Gastrocnemius medialis (tissue), 4 donors: ENCODE data around the gene NEK9. TPM values are rescaled to one million over a fixed set of nuclear protein-coding genes. Genes with fewer than 3 reads are reported as not detected.

ENCODE experiments used
- ATAC-seq, 2 donors: fragments of 150-250 bp; one replicate each; pipeline ENCODE4 v1.9.1; 2016
- DNase-seq, 2 donors: peaks; one replicate each; pipeline ENCODE4 v3.0.0-alpha.2; 2019
- H3K27ac ChIP-seq, 4 donors: fragments of 200-600 bp; sonication (generic); 1 replicate in 1 of 4; 2 replicates in 3 of 4; pipeline ENCODE4 v1.5.1; 2016 to 2018; ENCODE audit warnings: mild to moderate bottlenecking in 2 of 4, moderate library complexity in 1 of 4
- H3K27me3 ChIP-seq, 3 donors: fragments of 200-600 bp; sonication (generic) in 2 of 3; 1 replicate in 1 of 3; 2 replicates in 2 of 3; pipeline versions ENCODE4 v1.5.1 to v1.6.0; 2016 to 2019; ENCODE audit warnings: mild to moderate bottlenecking in 1 of 3, moderate library complexity in 1 of 3
- H3K36me3 ChIP-seq, 2 donors: fragments of 200-600 bp; sonication (generic) in 1 of 2; one replicate each; pipeline ENCODE4 v1.5.1; 2017 to 2018
- H3K4me1 ChIP-seq, 2 donors: fragments of 200-600 bp; sonication (generic) in 1 of 2; one replicate each; pipeline ENCODE4 v1.5.1; 2016 to 2017; ENCODE audit warnings: mild to moderate bottlenecking in 2 of 2
- H3K4me3 ChIP-seq, 4 donors: fragments of 200-600 bp; sonication (generic) in 3 of 4; 1 replicate in 1 of 4; 2 replicates in 3 of 4; pipeline ENCODE4 v1.5.1; 2016 to 2019; ENCODE audit warnings: mild to moderate bottlenecking in 2 of 4
- H3K9me3 ChIP-seq, 3 donors: fragments of 200-600 bp; sonication (generic) in 2 of 3; 1 replicate in 1 of 3; 2 replicates in 2 of 3; pipeline ENCODE4 v1.5.1; 2016 to 2019
- POLR2A ChIP-seq, 2 donors: fragments of 450-650 bp; IDR thresholded peaks; one replicate each; pipeline ENCODE4 v1.6.1; 2017; ENCODE audit warnings: antibody characterized with exemption in 2 of 2, mild to moderate bottlenecking in 2 of 2, moderate library complexity in 2 of 2
- in situ Hi-C, 4 donors: fragments of 200-750 bp; cut with MboI; loops; one replicate each; pipeline versions ENCODE4 v1.15.0 to v1.8.0; 2017; ENCODE audit warnings: low sequenced_read_pairs in 4 of 4
- intact Hi-C: fragments of 100-400 bp; cut with DNase I; formaldehyde crosslinking; loops from one replicate; pipeline ENCODE4 v1.15.1; 2023; ENCODE audit warnings: low total_unique reads
- total RNA-seq, 4 donors: library from RNA; depleted of rRNA; stranded (reverse); fragments of >200 nt; gene quantifications; one replicate each; pipeline versions ENCODE4 v1.1.0 to v1.2.3, GENCODE V29; 2016
- TF ChIP-seq, protein P1 (sequence below), 5 experiments: fragments of 450-650 bp in 3 of 5; fragments of 200-600 bp in 2 of 5; sonication (generic) in 2 of 5; IDR thresholded peaks in 4 of 5; conservative IDR thresholded peaks in 1 of 5; 1 replicate in 4 of 5; 2 replicates in 1 of 5; pipeline ENCODE4 v1.5.1; 2016 to 2019; ENCODE audit warnings: antibody characterized with exemption in 5 of 5, mild to moderate bottlenecking in 3 of 5, moderate library complexity in 3 of 5

The NEK9 gene
- total RNA-seq, 4 donors from 2014 or later = 36.3 to 93.2 (median 42.6) TPM

DNA sequence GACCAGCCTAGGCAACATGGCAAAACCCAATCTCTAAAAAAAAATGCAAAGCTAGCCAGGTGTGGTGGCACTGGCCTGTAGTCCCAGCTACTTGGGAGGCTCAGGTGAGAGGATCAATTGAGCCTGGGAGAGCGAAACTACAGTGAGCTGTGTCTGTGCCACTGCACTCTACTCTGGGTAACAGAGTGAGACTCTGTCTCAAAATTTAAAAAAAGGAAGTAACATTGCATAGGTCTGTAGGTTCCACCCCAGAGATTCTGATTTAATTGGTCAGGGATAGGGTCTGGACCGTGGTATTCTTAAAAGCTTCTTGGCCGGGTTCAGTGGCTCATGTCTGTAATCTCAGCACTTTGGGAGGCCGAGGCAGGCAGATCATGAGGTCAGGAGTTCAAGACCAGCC lies 31.2 kb downstream of the NEK9 start:
- Histone ChIP-seq H3K9me3 (no peaks in the 10 kb centered on the region), H3K27me3 (no peaks in the 10 kb centered on the region), H3K4me3 (no peak overlapping the region), H3K4me1 (peaks cover 31 to 34% of the 10 kb centered on the region in 2 donors), H3K27ac (no peak overlapping the region), H3K36me3 (peaks cover 0 to 71% of the 10 kb centered on the region in 2 donors)
- intact Hi-C loops (no loop called here), in situ Hi-C loops (loop anchor here in 2 of 4 donors (25.0 kb wide), 1 partner anchor 158 kb away; no protein-coding TSS in a partner anchor)
- no peak for ATAC-seq
- no peak for DNase-seq
- TF ChIP-seq, protein P1, sequence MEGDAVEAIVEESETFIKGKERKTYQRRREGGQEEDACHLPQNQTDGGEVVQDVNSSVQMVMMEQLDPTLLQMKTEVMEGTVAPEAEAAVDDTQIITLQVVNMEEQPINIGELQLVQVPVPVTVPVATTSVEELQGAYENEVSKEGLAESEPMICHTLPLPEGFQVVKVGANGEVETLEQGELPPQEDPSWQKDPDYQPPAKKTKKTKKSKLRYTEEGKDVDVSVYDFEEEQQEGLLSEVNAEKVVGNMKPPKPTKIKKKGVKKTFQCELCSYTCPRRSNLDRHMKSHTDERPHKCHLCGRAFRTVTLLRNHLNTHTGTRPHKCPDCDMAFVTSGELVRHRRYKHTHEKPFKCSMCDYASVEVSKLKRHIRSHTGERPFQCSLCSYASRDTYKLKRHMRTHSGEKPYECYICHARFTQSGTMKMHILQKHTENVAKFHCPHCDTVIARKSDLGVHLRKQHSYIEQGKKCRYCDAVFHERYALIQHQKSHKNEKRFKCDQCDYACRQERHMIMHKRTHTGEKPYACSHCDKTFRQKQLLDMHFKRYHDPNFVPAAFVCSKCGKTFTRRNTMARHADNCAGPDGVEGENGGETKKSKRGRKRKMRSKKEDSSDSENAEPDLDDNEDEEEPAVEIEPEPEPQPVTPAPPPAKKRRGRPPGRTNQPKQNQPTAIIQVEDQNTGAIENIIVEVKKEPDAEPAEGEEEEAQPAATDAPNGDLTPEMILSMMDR (IDR thresholded peaks at IDR 0.05 in 4 of 5, conservative IDR thresholded peaks at IDR 0.05 in 1 of 5) = no peak
- TF ChIP-seq POLR2A (IDR thresholded peaks at IDR 0.05) = no peak

DNA sequence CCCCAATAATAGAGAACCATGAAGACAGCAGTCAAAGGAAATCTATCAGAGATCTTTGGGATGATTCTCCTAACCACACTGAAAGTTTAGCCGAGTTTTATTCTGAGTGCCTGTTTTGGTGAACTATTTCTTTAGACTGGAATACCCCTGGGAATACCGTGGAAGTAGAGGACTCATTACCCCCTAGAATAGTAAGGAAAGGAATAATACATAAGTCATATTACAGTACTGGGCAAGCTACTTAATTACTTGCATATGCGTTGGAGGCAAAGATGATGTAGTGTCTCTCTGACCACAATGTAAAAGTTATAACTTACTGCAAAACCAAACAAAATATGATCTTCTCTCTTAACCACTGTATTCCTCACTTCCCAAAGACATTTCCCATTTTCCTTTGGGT lies 32.0 kb downstream of the NEK9 start:
- no peak overlapping the region for H3K27ac ChIP-seq
- no peak for DNase-seq
- peaks cover 31 to 34% of the 10 kb centered on the region in 2 donors for H3K4me1 ChIP-seq
- in situ Hi-C loops = loop anchor here in 2 of 4 donors (25.0 kb wide), 1 partner anchor 158 kb away; no protein-coding TSS in a partner anchor
- ATAC-seq = no peak
- H3K27me3 ChIP-seq = no peaks in the 10 kb centered on the region
- peaks cover 0 to 72% of the 10 kb centered on the region in 2 donors for H3K36me3 ChIP-seq
- no peak overlapping the region for H3K4me3 ChIP-seq
- intact Hi-C loops = no loop called here
- TF ChIP-seq POLR2A (IDR thresholded peaks at IDR 0.05) = no peak
- TF ChIP-seq, protein P1 (IDR thresholded peaks at IDR 0.05 in 4 of 5, conservative IDR thresholded peaks at IDR 0.05 in 1 of 5) = no peak
- H3K9me3 ChIP-seq = no peaks in the 10 kb centered on the region

DNA sequence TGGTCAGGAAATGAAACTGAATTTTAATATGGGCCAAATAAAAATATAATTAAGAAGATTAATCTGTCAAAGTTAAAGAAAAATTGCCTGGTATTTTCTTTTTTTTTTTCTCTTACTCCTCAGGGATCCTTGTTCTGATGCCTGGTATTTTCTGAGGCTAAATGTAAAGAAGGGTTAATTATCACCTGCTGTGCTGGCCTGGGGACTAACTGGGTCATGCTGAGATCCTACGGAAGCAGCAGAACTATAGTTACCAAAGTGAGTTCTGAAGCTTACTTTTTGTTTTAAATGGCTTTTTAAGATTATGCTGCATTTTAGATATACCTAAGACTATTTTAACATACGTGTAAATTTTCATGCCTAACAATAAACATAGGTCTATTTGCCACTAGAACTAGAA lies 34.1 kb downstream of the NEK9 start:
- Histone ChIP-seq H3K4me3 (no peak overlapping the region), H3K36me3 (peaks cover 0 to 70% of the 10 kb centered on the region in 2 donors), H3K9me3 (no peaks in the 10 kb centered on the region), H3K4me1 (peaks cover 14 to 17% of the 10 kb centered on the region in 2 donors), H3K27ac (no peak overlapping the region), H3K27me3 (no peaks in the 10 kb centered on the region)
- ATAC-seq = no peak
- DNase-seq = no peak
- in situ Hi-C loops = loop anchor here in 2 of 4 donors (25.0 kb wide), 1 partner anchor 155 kb away; no protein-coding TSS in a partner anchor
- TF ChIP-seq POLR2A (IDR thresholded peaks at IDR 0.05) = no peak
- TF ChIP-seq, protein P1 (IDR thresholded peaks at IDR 0.05 in 4 of 5, conservative IDR thresholded peaks at IDR 0.05 in 1 of 5) = no peak
- intact Hi-C loops = no loop called here

DNA sequence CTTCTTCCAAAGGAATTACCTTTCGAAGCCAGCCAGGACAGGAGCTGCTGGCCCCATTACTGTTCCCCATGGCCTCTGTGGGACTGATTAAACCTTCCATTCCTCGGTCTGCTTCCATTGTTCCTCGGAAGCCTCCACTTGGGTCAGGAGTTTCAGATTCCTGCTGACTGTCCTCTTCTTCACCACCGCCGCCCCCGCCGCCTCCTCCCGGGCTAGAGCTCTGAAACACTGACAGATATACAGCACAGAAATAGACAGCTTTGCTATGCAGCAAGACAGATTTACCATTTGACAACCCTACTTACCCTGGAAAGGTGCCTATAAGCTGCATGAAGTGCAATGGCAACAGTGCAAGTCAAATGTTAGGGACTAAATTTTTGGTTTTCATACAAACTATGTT lies 35.6 kb downstream of the NEK9 start:
- H3K9me3 ChIP-seq = no peaks in the 10 kb centered on the region
- intact Hi-C loops (no loop called here), in situ Hi-C loops (loop anchor here in 2 of 4 donors (25.0 kb wide), 1 partner anchor 154 kb away; no protein-coding TSS in a partner anchor)
- H3K4me1 ChIP-seq = peaks cover 0 to 4% of the 10 kb centered on the region in 2 donors
- H3K27ac ChIP-seq = no peak overlapping the region
- ATAC-seq (no peak), DNase-seq (no peak)
- TF ChIP-seq POLR2A (IDR thresholded peaks at IDR 0.05) = no peak
- TF ChIP-seq, protein P1 (IDR thresholded peaks at IDR 0.05 in 4 of 5, conservative IDR thresholded peaks at IDR 0.05 in 1 of 5) = no peak
- peaks cover 0 to 75% of the 10 kb centered on the region in 2 donors for H3K36me3 ChIP-seq
- H3K27me3 ChIP-seq = no peaks in the 10 kb centered on the region
- no peak overlapping the region for H3K4me3 ChIP-seq

DNA sequence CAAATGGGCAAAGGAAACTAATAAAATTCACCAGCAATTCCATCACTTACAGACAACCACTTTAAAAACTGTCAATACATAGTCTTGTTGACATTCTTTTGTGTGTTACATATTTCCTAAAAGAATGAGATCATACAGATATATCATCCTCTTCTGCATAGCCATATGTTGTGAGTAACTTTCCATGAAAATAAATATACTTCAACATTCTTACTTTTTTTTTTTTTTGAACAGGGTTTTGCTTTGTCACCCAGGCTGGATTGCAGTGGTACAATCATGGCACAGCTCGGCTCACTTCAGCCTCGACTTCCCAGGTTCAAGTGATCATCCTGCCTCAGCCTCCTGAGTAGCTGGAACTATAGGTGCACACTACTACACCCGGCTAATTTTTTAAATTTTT lies 36.5 kb downstream of the NEK9 start:
- no peak for TF ChIP-seq POLR2A (IDR thresholded peaks at IDR 0.05)
- TF ChIP-seq, protein P1 (IDR thresholded peaks at IDR 0.05 in 4 of 5, conservative IDR thresholded peaks at IDR 0.05 in 1 of 5) = no peak

More for the DNA sequence above, 36.5 kb downstream of the NEK9 start:
- Histone ChIP-seq H3K9me3 (no peaks in the 10 kb centered on the region), H3K27me3 (no peaks in the 10 kb centered on the region), H3K36me3 (peaks cover 0 to 75% of the 10 kb centered on the region in 2 donors), H3K4me1 (peaks cover 0 to 8% of the 10 kb centered on the region in 2 donors), H3K4me3 (no peak overlapping the region), H3K27ac (no peak overlapping the region)
- intact Hi-C loops (no loop called here), in situ Hi-C loops (loop anchor here in 2 of 4 donors (25.0 kb wide), 1 partner anchor 153 kb away; no protein-coding TSS in a partner anchor)
- DNase-seq (no peak), ATAC-seq (no peak)
